ENCODE data around the gene FBN2.

GRCh38 chr5:128362370-128362769, 175.7 kb downstream of the FBN2 start:
- TF ChIP-seq GATA3 (IDR thresholded peaks at IDR 0.05; ENCODE audit: low read depth, low read length) (no peak), GATA2 (IDR thresholded peaks at IDR 0.05; ENCODE audit: low read depth, low read length) (no peak)

All from SH-SY5Y (cell line).